GM18520 (cell line): ENCODE data around the gene INS.
"Not testable (repeated sequence)": the region's sequence is repeated elsewhere in the genome, so short reads cannot be mapped to it uniquely, and the experiment has no call there.

ENCODE experiments used
- ATAC-seq: cut with Tn5 transposase; IDR thresholded peaks from one replicate; pipeline ENCODE4 v1.9.1; 2021; ENCODE audit not compliant: unreplicated experiment

Gene INS

DNA sequence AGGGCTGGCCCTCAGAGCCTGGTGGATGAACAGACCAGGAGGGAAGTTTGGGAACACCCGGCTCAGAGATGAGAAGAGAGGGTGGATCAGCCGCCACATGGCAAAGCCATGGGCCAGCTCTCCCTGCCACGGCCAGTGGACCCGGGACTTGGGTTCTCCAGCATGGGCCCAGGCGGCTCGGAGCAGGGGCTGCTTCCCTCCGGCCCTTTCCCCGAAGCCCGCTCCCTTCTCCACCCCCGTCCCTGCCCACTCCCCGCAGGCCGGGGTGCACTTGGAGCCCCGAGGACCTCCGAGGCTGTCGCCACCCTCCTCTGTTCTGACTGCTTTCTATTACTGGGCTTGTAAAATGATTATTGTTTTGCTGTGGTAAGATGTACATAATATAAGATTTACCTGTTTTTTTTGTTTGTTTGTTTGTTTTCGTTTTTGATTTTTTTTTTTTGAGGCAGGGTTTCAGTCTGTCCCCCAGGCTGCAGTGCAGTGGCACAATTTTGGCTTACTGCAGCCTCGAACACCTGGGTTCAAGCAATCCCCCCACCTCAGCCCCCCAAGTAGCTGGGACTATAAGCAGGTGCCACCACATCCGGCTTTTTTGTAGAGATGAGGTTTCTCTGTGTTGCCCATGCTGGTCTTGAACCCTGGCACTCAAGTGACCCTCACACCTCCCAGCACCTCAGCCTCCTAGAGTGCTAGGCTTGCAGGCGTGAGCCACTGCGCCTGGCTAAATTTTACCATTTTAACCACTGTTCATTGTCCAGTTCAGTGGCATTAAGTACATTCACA is 21.9 kb upstream of the INS start:
- no peak for ATAC-seq

DNA sequence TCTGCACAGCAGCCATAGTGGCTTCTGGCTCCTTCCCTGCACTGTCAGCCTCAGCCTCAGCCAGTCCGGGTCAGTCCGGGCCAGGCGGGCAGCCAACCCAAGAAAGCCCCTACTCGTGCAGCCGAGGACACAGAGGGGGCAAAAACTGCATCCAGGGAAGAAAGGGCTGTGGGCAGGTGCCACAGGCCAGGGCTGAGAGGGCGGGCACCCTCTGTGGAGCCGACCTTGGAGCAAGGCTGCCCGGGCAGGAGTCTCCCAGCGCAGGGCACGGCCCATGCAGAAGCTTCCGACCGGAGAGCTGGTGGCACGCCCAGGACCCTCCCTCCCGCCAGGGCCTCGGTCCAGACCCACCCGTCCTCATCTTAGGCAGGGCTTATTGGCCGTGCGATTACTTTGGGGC is 21.1 kb upstream of the INS start:
- no peak for ATAC-seq

GRCh38 chr11:2180789-2181370 is 19.9 kb upstream of the INS start:
- no peak for ATAC-seq

DNA sequence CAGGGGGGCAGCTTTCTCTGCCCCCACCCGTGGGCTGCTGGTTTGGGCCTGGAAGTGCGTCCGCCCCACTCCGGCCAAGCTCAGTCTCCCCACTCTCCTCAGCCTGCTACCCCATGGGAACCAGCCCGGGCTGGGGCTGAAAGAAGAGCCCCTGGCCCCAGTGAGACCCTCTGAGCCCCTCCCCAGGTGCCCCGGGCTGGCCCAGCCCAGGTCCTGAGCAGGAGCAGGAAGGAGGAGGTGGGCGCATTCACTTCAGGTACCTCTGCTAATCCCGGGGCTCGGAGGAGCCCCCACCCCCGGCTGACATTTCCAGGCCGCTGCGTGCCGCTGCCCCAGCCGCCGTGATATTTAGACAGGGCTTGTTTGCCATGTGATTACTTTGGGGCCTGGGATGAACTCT is 19.3 kb upstream of the INS start:
- no peak for ATAC-seq

DNA sequence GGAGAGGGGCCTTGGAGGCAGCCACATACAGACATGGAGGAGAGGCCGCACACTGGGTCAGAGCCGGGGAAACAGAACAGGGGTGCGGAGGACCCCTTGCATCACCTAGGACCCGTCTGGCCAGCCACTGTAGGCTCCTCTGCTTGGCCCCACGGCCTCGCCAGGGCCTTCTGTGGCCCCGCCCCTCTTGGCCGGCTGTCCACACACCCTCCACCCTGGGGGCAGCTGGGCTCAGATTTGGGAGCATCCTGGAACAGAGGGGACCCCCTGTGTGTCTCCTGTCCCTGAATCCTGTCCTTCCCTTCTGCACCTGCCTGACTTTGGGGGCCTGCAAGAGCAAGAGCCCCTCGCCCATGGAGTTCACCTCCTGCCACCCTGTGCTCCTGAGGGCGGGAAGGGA is 18.5 kb upstream of the INS start:
- no peak for ATAC-seq

DNA sequence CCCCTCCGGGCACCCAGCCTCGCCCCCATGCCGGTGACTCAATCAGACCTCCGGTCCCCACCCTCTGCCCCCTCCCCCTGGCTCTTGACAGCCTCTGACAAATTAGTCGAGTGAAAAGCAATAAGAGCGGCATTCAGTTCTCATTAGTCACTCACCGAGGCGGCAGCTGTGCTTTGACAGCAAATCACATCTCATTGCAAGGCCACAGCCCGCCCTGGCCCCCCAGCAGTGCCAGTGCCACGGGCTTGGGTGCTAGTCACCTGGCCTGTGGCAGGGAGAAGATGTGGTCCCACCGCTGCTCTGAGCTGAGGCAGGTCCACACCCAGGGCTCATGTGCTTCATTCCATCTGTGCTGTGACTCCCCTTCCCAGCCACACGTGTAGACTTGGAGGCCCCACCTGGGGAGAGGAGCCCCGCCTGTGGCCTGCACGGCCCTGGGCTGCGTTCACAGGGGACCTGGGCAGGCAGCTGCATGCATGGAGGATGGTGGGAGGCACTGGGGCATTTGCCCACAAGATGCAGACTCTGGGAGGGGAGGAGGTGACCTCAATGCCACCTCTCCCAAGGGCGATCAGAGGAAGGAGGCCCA is 18.0 kb upstream of the INS start:
- ATAC-seq = no peak

- ATAC-seq = not testable (repeated sequence)
Measured at GRCh38 chr11:2178055-2178773, 17.2 kb upstream of the INS start.

DNA sequence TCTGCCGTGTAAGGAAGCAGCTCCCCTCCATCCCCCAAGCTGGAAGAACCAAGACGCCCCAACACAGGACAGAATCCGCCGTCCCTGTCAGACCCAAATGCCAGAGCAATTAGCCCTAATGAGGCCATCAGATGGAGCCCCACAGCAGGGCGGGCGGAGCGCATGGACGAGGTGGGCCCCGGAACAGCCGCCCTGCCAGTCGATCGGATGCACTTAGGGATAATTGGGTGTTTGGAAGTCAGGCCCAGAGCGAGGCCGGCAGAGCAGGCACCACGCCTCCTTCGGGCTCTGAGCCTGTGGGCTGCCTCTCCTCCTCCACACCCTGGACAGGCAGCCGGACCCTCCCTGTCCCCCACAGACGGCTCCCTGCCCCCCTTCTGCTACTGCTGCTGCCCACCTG is 16.1 kb upstream of the INS start:
- ATAC-seq = no peak

GRCh38 chr11:2176389-2176900 is 15.4 kb upstream of the INS start:
- ATAC-seq = no peak

GRCh38 chr11:2175659-2176058 is 14.7 kb upstream of the INS start:
- ATAC-seq = no peak

- ATAC-seq = no peak
Measured at GRCh38 chr11:2174361-2174760, 13.4 kb upstream of the INS start.

GRCh38 chr11:2173761-2174160 is 12.8 kb upstream of the INS start:
- ATAC-seq = no peak

GRCh38 chr11:2173150-2173693 is 12.2 kb upstream of the INS start:
- no peak for ATAC-seq

- no peak for ATAC-seq
Measured at GRCh38 chr11:2172676-2173075, 11.7 kb upstream of the INS start.

GRCh38 chr11:2171591-2172003 is 10.6 kb upstream of the INS start, which contains the start of gene TH:
Gene TH, minus strand, starts transcription at chr11:2171815. Its CDS starts 29 bp downstream, at chr11:2171786.
- no peak for ATAC-seq

GRCh38 chr11:2169626-2170570 is 8.9 kb upstream of the INS start:
- ATAC-seq = no peak

DNA sequence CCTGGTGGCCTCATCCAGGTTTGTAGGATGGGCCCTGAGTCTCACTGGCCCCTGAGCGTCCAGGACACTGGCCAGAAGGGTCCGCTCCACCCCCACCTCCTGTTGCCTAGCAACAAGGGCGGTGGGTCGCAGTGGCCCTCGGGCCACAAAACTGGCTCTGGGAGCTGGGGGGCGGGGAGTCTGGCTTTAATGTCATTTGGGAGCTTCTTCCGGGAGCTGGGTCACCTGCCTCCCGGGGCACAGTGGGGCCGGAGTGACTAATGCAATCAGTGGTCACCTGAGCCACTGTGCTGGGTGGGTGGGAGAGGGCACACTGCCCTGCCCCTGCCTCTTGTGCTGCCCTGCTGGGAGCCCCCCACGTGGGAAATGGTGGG is 8.0 kb upstream of the INS start:
- ATAC-seq = no peak

GRCh38 chr11:2168286-2169004 is 7.4 kb upstream of the INS start:
- ATAC-seq = no peak
